ENCODE results near the gene DYNC1LI2. TPM values are rescaled to one million over a fixed set of nuclear protein-coding genes. Genes with fewer than 3 reads are reported as not detected.

Gene DYNC1LI2
- total RNA-seq, 1 experiment from 2014 or later = 92.8 TPM

DNA sequence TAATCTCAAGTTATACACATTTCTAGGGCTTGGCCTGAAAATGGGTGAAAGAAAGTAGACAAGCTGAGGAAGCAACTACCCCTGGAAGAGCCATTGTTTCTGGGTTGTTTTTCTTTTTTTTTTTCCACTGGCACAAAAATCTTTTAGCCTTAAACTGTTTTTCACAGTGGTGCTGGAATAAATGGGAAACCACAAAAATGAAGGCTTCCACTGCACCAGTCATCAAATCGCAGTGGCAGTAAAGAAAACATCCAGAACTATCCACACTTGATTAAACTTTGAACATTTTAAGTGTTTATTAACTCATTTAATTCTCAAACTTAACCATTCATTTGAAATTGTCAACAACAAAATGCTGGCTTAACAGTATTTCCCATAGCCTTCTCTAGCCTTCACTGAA lies 69.1 kb downstream of the DYNC1LI2 start:
- ATAC-seq (no peak), DNase-seq (ENCODE audit: low read depth, low spot score) (no peak)
- CTCF ChIA-PET = interaction anchor here (2.2 kb wide), 1 partner anchor 31 kb away, joined by 5 read pairs; no protein-coding TSS in a partner anchor
- Histone ChIP-seq H3K36me3 (ENCODE audit: control insufficient read depth in 1 of 2, insufficient read depth in 2 of 2, low read length in 2 of 2) (no peaks in the 10 kb centered on the region), H4K20me1 (ENCODE audit: insufficient read depth) (no peaks in the 10 kb centered on the region), H3K27ac (ENCODE audit: low read depth, low read length) (no peak overlapping the region), H3K9ac (ENCODE audit: low read length) (no peak overlapping the region), H3K4me1 (ENCODE audit: control insufficient read depth in 1 of 2, insufficient read depth in 2 of 2, low read length in 2 of 2) (peaks cover 3 to 14% of the 10 kb centered on the region in 2 experiments; a peak in 3 of 4 replicates), H3K9me2 (ENCODE audit: insufficient read depth) (no peaks in the 10 kb centered on the region), H3K79me2 (ENCODE audit: insufficient read depth, low read length) (peaks cover 44% of the 10 kb centered on the region), H3K4me2 (ENCODE audit: low read length) (peak overlapping the region; percentile 42), H3K27me3 (ENCODE audit: insufficient read depth, low read length) (no peaks in the 10 kb centered on the region), H3K4me3 (replicated peaks in 1 of 2; ENCODE audit: low read depth in 1 of 2, low read length in 2 of 2) (no peak overlapping the region), H2AFZ (ENCODE audit: low read depth, low read length, poor library complexity, severe bottlenecking) (no peak overlapping the region), H3K9me3 (ENCODE audit: control insufficient read depth in 1 of 2, insufficient read depth in 1 of 2, low read depth in 1 of 2, low read length in 2 of 2) (no peaks in the 10 kb centered on the region)
- intact Hi-C loops (cut with micrococcal nuclease) = no loop called here
- POLR2A ChIA-PET = no interaction called here
- TF ChIP-seq POLR2A (IDR thresholded peaks at IDR 0.05; ENCODE audit: borderline replicate concordance, extremely low read depth, insufficient read depth, insufficient read length) (no peak), REST (IDR thresholded peaks at IDR 0.05; ENCODE audit: low read depth) (no peak), EZH2phosphoT487 (IDR thresholded peaks at IDR 0.05; ENCODE audit: borderline replicate concordance) (no peak), RAD21 (IDR thresholded peaks at IDR 0.05; ENCODE audit: low read depth) (no peak), CBX3 (IDR thresholded peaks at IDR 0.05; ENCODE audit: low read depth) (no peak), EGR1 (IDR thresholded peaks at IDR 0.05; ENCODE audit: low read depth) (no peak), FOSL1 (IDR thresholded peaks at IDR 0.05; ENCODE audit: low read depth) (no peak), SRF (IDR thresholded peaks at IDR 0.05; ENCODE audit: low read depth) (no peak), SP1 (IDR thresholded peaks at IDR 0.05; ENCODE audit: low read depth) (no peak)
- TF ChIP-seq, protein P1, sequence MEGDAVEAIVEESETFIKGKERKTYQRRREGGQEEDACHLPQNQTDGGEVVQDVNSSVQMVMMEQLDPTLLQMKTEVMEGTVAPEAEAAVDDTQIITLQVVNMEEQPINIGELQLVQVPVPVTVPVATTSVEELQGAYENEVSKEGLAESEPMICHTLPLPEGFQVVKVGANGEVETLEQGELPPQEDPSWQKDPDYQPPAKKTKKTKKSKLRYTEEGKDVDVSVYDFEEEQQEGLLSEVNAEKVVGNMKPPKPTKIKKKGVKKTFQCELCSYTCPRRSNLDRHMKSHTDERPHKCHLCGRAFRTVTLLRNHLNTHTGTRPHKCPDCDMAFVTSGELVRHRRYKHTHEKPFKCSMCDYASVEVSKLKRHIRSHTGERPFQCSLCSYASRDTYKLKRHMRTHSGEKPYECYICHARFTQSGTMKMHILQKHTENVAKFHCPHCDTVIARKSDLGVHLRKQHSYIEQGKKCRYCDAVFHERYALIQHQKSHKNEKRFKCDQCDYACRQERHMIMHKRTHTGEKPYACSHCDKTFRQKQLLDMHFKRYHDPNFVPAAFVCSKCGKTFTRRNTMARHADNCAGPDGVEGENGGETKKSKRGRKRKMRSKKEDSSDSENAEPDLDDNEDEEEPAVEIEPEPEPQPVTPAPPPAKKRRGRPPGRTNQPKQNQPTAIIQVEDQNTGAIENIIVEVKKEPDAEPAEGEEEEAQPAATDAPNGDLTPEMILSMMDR (IDR thresholded peaks at IDR 0.05 in 2 of 3, conservative IDR thresholded peaks at IDR 0.05 in 1 of 3; ENCODE audit: borderline replicate concordance in 1 of 3, insufficient read depth in 1 of 3, low read depth in 2 of 3, low read length in 2 of 3) = no peak
- no TSS peak for BruUV-seq (replicated peaks)
- RAD21 ChIA-PET (ENCODE audit: low non-redundant PET in 1 of 2, low total read pairs in 2 of 2, uncharacterized antibody in 2 of 2, unreplicated experiment in 2 of 2) = no interaction called here

Data from HCT116 (cell line).